HG03135 (cell line): ENCODE results near the gene ACP3.
"Not testable (repeated sequence)": the region's sequence is repeated elsewhere in the genome, so short reads cannot be mapped to it uniquely, and the experiment has no call there.

Experiments
- ATAC-seq: cut with Tn5 transposase; IDR thresholded peaks from one replicate; pipeline ENCODE4 v1.9.1; 2021; ENCODE audit warnings: mild to moderate bottlenecking, moderate library complexity; ENCODE audit not compliant: unreplicated experiment

The ACP3 gene

DNA sequence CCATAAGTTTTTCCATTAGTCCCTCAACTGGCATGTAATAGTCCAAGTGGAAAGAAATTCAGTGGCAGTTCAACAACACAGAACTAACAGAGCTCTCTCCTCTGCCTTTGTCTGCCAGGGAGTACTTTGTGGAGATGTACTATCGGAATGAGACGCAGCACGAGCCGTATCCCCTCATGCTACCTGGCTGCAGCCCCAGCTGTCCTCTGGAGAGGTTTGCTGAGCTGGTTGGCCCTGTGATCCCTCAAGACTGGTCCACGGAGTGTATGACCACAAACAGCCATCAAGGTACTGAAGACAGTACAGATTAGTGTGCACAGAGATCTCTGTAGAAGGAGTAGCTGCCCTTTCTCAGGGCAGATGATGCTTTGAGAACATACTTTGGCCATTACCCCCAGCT, 39.4 kb downstream of the ACP3 start:
- ATAC-seq: no peak

DNA sequence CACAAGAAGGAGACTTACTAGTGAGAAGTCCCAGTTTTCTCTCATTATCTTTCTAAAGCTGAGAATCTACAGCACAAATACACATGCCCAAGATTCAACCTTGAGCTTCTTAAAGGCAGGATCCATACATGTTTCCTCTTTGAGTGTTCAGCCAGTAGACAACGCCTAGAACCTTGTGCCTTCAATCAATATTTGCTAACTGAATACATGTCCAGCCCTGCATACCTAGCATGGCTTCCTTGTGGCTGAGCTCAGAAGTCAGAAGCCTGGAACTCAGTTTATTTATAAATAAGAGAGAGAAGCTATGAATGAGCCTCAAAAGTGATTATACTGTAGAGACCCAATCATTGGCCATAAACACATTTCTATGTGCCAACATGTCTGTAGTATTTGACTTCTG, 43.5 kb downstream of the ACP3 start:
- no peak for ATAC-seq

DNA sequence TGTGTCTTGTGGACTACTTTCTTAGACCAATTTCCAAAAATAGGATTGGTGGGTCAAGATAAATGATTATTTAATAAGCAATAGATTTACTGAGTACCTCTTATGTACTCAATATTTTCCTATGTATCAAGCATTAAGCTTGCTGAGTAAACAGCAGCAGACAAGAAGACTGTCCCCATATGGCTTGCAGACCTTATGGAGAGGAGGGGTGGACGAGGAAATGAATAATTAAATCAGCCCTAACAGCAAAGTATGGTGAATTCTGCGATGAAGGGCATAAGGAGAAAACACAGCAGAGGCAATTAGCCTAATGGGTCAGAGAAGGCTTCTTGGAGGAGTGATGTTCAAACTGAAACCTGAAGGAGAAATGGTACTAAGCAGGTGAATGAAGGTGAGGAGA, 45.1 kb downstream of the ACP3 start:
- no peak for ATAC-seq

DNA sequence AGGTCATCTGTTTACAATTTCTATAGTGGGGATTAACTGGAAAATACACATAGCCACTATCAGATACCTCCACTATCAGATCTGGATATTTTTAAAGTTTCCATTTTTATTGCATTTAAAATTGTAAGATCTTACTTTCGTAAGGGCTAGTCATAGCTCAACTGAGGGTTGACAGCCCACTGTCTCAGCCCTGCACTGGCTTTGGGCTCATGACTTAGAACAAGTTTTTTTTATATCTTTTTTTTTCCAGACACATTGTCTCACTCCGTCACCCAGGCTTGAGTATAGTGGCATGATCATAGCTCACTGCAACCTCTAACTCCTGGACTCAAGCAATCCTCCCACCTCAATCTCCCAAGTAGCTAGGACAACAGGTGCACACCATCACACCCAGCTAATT, 51.3 kb downstream of the ACP3 start:
- ATAC-seq: no peak

DNA sequence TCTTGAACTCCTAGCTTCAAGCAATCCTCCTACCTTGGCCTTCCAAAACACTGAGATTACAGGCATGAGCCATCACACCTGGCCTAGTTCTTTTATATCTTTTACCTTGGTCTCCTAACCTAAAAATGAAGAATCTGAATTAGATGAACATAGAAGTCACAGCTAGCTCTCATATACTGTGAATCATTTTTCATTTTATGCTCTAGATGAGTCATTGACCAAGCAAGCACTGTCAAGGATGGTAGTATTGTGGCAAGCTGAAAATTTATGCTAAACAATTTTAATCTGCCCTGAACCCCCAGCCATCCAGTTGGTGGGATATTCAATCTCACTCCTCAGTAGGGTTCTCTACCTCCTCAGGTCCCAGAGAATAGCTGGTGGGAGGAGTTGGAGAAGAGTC, 51.8 kb downstream of the ACP3 start:
- ATAC-seq: no peak

DNA sequence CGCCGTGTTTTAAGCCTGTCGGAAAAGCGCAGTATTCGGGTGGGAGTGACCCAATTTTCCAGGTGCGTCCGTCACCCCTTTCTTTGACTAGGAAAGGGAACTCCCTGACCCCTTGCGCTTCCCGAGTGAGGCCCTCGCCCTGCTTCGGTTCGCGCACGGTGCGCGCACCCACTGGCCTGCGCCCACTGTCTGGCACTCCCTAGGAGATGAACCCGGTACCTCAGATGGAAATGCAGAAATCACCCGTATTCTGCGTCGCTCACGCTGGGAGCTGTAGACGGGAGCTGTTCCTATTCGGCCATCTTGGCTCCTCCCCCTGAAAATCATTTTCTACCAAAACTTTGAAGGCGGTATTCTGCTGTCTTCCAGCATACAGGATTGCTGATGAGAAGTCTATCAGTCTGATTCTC, 59.7 kb downstream of the ACP3 start:
- not testable (repeated sequence) for ATAC-seq

DNA sequence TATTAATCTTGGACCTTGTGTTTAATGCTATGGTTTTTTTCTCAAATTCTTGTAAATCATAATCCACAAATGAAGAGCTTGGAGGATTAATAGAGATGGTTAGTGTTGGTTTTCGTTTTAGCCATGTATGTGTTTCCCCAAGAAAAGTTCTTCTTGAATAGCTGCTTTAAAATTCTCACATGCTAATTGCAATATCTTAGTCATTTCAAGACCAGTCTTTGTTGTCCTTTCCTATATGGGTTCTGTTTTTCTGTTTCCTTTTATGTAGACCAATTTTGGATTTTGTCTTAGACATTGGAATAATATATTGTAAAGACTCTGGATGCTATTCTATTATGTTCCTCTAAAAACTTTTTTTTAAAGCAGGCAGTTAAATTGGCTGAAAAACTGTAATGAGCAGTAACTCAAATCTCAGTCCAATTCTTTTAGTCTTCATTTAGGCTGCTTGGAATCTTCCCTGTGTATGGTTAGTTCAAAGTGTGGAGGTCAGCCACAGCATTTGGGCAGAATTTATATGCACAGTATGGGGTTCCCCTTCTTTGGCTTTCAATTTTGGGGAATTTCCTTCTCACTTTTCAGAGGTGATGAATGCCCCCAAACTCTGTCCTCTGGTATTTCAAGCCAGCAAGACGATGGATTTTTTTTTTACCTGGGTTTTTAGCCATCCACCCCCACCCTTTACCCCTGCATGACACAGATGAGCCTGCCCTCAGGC, 61.0 kb downstream of the ACP3 start:
- ATAC-seq: no peak

DNA sequence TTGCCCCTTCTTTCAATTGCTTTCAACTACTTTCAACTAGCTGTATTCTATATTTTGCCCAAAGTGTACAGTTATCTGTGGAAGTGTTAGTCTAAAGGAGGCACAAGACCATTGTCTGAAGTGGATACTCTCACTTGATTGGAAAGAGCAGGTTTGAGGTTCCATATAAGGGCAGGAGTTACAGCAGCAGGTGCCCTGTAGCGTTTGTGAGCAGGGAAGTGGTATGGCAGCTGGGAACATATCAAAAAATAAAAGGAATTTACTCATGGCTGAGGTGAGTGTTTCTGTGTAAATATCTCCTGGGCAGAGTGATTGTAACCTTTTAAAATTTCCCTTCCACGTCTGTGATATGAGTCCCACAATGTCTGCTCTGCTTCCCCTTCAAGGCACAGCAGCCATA, 61.6 kb downstream of the ACP3 start:
- ATAC-seq: no peak

DNA sequence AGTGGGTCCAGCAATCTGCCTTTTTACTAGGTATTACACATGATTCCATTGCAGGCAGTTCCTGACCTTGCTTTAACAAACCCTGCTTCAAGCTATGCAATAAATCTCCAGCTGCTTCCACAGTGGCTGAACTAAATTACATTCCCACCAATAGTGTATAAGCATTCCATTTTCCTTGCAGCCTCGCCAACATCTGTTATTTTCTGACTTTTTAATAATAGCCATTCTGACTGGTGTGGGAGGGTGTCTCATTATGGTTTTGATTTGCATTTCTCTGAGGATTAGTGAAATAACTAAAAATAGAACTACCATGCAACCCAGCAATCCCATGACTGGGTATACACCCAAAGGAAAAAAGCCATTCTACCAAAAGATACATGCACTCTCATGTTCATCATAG, 63.7 kb downstream of the ACP3 start:
- ATAC-seq: no peak

DNA sequence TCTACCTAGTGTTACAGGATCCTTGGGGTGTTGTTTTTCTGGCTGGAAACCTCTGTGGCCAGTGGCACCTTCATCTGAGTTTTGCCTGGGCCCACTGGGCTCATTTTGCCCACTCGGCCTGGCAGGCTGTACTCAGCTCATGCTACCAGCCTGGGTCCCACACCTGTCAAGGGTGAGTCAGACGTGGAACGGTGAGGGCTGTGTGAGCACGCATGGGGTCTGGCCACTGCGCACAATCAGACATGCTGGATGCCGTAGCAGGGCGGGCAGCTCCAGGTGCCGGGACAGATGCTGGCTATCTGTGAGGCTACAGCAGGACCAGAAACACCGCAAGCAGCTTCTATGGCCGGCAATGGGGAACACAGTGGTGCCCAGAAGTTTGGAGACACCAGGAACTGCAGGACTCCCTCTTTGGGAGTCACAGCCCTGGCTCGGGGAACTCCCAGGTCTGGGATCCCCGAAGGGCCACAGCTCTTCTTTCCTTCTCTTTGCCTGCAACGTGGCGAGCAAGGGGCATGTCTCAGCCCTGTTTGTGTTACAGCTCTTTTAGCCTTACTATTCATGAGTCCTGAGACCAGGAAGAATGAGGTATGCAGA, 64.2 kb downstream of the ACP3 start:
- ATAC-seq: no peak

DNA sequence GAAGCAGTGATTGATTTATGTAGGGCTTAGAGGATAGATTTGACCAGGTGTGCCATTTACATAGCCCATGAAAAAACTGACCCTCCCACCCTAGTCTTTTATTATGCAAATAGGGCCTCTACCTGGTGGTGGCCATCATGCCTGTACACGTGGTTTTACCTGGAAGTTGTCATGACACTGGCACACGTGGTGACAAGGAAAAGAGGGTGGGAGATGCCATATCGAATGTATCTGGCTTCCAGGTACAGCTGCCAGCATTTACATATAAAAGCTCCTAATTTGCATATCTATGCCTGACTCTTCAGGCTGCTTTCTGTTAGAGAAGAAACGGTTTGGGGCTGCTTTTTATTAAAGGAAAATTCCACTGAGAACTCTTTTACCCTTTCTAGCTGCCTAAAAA, 65.1 kb downstream of the ACP3 start:
- no peak for ATAC-seq

DNA sequence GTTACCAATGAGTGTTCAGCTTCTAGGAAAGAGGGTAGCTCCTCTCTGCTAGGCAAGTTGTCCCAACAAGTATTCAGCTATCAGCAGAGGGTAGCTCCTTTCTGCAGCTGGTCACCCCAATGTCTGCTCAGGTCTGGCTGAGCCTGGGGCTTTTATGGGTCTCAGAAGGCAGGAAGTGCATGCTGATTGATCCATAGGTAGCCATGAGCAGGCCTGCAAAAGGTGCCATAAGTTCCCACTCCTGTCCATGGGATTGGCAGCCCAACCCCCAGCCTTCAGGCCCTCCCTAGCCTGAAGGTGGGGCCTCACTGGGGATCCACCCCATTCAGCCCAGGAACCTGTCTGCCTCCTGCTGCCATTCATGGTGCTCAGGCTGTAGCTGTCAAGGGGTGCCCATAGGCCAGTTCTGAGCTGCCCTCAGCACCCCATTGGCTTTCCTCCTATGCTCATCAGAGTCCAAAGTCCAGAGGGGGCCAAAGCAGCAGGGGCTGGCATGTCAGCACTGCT, 65.5 kb downstream of the ACP3 start:
- no peak for ATAC-seq

DNA sequence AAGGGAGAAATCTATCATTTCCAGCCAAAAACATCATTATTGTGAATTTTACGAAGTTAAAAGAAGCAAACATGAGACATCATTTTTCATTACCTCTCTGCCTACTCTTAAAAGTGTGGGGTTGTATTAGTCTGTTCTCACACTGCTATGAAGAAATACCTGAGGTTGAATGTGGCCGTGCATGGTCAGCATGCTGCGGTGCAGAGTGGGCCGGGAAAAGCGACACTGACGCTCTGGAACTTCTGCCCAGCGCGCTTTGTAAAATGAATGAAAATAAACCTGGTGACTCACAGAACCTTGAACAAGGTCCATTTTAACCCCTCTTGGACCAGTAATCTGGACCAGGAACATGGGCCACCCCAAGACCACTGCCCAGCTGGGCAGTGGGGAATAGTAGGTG, 69.1 kb downstream of the ACP3 start:
- ATAC-seq: no peak

DNA sequence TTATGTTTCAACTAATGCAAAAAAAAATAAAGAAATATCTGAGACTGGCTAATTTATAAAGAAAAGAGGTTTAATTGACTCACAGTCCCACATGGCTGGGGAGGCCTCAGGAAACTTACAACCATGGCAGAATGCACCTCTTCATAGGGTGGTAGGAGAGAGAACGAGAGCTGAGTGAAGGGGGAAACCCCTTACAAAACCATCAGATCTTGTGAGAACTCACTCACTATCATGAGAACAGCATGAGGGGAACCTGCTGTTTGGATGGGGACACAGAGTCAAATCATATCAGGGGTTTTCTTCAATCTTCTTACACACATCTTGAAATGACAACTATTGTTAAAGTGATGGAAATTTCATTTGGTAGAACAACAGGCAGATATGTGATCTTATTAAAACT, 75.5 kb downstream of the ACP3 start:
- not testable (repeated sequence) for ATAC-seq

DNA sequence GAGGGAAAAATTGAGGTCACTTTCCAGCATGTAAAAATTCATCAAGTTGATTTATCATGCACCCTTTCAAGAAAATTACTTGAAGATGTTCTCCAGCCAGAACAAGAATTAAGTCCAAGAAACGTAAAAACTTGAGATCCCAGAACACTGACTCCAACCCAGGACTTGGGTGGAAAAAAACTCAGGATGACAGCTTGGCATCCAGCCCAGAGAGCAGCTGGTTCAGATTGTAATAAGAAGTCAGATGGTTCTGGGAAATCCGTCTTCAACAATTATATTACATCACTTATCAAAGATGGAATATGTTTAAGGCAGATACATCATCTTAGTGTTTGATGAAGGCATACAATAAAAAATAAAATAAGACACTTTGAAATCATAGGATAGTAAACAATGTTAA, 77.1 kb downstream of the ACP3 start:
- ATAC-seq: no peak

DNA sequence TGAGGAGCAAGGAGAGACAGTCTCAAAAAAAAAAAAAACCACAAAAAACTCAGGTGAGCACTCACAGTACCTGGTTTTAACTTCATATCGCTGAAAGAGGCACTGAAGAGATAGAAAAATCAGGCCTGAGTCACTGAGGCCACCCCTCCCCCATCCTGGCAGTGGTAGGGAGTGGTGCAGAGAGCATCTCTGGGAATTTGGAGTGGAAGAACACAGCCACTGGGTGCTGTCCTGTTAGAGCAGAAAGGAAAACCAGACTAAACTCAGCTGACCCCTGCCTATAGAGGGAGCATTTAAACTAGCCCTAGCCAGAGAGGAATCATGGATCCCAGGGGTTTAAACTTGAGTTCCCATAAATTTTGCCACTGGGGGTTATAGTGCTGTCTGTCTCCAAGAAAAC, 77.9 kb downstream of the ACP3 start:
- no peak for ATAC-seq

DNA sequence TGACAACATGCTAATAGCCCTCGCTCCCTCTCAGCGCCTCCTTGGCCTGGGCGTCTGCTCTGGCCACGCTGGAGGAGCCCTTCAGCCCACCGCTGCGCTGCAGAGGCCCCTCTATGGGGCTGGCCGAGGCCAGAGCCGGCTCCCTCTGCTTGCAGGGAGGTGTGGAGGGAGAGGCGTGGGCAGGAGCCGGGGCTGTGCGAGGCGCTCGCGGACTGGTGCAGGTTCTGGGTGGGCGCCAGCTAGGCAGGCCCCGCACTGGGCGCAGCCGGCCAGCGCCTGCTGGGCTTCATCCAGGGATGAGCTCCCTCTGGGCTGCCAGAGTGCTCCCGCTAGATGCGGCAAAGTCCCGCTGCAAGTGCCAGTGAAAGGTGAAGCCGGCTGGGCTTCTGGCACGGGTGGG, 79.0 kb downstream of the ACP3 start:
- ATAC-seq: no peak

DNA sequence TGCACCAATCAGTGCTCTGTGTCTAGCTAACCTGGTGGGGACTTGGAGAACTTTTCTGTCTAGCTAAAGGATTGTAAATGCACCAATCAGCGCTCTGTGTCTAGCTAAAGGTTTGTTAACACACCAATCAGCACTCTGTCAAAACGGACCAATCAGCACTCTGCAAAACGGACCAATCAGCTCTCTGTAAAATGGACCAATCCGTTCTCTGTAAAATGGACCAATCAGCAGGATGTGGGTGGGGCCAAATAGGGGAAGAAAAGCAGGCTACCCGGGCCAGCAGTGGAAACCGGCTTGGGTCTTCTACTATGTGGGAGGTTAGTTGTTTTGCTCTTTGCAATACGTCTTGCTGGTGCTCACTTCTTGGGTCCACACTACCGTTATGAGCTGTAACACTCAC, 79.6 kb downstream of the ACP3 start:
- not testable (repeated sequence) for ATAC-seq

DNA sequence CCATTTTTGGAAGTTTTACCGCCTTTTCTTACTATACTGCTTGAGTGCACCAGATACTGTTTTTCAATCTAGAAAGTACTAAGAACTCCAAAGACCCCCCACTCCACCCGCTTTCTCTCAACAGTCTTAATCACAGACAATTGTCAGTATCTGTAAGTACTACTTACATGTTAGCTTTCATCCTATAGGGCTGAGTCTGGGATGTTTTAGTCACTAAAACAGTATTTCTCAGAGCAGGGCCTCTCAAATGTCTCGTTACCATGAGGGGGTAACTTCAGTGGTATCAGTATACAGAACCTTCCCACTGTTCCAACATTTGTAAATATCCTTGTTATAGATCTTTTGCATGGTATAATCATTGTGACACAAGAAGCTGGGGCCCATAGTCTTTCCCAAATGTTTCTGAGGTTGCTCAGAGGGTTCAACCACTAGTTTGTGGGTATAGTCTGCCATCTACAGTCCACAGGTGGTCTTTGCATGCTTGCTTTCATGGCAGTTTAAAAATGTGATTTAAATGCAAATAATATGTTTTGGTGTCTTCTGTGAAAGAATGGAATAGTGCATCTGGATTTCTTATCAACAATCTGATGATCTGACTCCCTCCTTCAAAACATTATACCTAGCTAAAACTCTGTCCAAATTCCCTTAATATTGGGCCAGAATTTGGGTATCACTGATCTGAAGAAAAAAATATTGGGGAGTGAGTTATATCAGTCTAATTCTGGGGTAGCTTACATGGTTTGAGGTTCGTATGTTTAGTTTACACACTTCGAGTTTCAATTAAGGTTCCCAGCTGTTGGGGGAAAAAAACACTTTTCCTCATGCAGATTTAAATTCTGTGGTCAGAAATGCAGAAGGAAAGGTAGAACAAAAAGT, 82.1 kb downstream of the ACP3 start:
- no peak for ATAC-seq

DNA sequence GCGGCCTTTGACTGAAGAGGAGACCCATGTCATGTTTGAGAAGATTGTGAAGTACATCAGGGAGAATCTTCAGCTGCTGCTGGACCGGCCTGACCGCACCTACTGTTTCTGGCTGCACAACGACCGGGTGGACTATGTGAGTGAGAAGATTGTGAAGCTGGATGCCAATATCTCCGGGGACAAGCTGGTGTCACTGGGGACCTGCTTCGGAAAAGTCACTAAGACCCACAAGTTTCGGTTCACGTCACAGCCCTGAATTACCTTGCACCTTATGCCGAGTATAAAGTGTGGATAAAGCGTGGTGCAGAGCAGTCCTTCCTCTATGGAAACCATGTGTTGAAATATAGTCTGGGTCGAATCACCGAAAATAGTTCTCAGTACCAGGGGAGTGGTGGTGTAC, 84.0 kb downstream of the ACP3 start:
- no peak for ATAC-seq

DNA sequence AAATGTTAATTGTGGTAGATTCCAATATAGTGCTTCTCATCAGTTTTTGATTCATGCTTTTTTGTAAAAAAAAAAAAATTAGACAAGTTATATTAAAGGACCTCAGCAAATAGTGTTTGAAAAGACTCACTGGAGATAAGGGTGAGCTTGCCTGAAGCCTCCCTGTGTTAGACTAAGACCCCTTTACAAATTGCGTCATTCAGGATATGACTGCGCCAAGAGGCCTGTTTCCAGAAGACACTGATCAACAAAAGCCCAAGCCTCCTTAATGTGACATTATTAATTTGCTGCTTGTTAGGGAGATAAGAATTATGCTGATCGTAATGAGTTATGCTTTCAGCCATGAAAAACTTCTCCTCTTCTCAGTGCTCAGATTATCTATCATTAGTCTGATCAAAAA, 87.1 kb downstream of the ACP3 start:
- ATAC-seq: no peak

DNA sequence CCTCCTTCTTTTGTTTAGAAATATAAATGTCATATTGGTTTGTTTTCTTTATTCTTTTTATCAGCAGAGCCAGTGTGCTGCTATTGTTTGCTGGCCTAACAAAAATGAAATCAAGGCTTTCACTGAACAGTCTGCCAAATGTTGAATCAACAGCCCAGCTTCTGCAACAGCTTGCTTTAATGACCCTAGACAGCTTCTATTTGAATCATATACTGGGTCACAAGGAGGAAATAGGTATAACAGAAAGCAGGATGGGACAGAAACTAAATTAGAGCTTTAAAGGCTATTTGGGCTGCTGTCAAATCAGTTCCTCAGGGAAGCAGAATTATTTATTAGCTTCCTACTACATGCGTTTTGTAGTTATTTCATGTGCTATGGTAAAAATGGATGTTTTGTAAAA, 88.0 kb downstream of the ACP3 start:
- ATAC-seq: no peak
